H9 (cell line): Measurements from ENCODE around the gene OPHN1. TPM values are rescaled to one million over a fixed set of nuclear protein-coding genes. Genes with fewer than 3 reads are reported as not detected.
"Not testable (repeated sequence)": the region's sequence is repeated elsewhere in the genome, so short reads cannot be mapped to it uniquely, and the experiment has no call there.

Source experiments
- DNase-seq: peaks from one replicate; pipeline ENCODE4 v3.0.0-alpha.2; 2017
- H2AFZ ChIP-seq: one replicate; pipeline ENCODE4 v1.6.1; 2013; ENCODE audit warnings: mild to moderate bottlenecking, low read length, control low read depth, moderate library complexity
- H2AK5ac ChIP-seq: 2 replicates; pipeline ENCODE4 v1.6.1; 2013; ENCODE audit warnings: low read length, control low read depth, mixed read lengths; ENCODE audit not compliant: insufficient read length
- H2BK120ac ChIP-seq: one replicate; pipeline ENCODE4 v1.6.1; 2013; ENCODE audit warnings: low read depth, mild to moderate bottlenecking, low read length, control low read depth, inconsistent platforms; ENCODE audit not compliant: poor library complexity, severe bottlenecking
- H2BK12ac ChIP-seq: 2 replicates; pipeline ENCODE4 v1.6.1; 2013; ENCODE audit warnings: low read length, control low read depth, mixed read lengths, low read depth; ENCODE audit not compliant: insufficient read length
- H2BK15ac ChIP-seq: 2 replicates; pipeline ENCODE4 v1.6.1; 2013; ENCODE audit warnings: low read depth, low read length, control low read depth
- H2BK20ac ChIP-seq: one replicate; pipeline ENCODE4 v1.6.1; 2013; ENCODE audit warnings: low read depth, mild to moderate bottlenecking, low read length, control low read depth, inconsistent platforms; ENCODE audit not compliant: poor library complexity, severe bottlenecking
- H2BK5ac ChIP-seq: 2 replicates; pipeline ENCODE4 v1.6.1; 2013; ENCODE audit warnings: low read length, control low read depth, mixed read lengths; ENCODE audit not compliant: insufficient read length
- H3K14ac ChIP-seq: 2 replicates; pipeline ENCODE4 v1.6.1; 2013; ENCODE audit warnings: low read length, control low read depth; ENCODE audit not compliant: insufficient read depth
- H3K18ac ChIP-seq: 2 replicates; pipeline ENCODE4 v1.6.1; 2013; ENCODE audit warnings: low read depth, mild to moderate bottlenecking, mixed read lengths, low read length, control low read depth; ENCODE audit not compliant: insufficient read length
- H3K23ac ChIP-seq: 2 replicates; pipeline ENCODE4 v1.6.1; 2013; ENCODE audit warnings: low read length, control low read depth, mixed read lengths, low read depth; ENCODE audit not compliant: insufficient read length
- H3K23me2 ChIP-seq: 2 replicates; pipeline ENCODE4 v1.6.1; 2013; ENCODE audit warnings: low read depth, mild to moderate bottlenecking, mixed read lengths, low read length, control low read depth; ENCODE audit not compliant: insufficient read length, poor library complexity, severe bottlenecking
- H3K27ac ChIP-seq: 2 replicates; pipeline ENCODE4 v1.5.1; 2013; ENCODE audit warnings: low read length, control low read depth, mixed read lengths, low read depth; ENCODE audit not compliant: insufficient read length
- H3K27me3 ChIP-seq: 2 replicates; pipeline ENCODE4 v1.6.1; 2013; ENCODE audit warnings: low read length, control low read depth, inconsistent platforms; ENCODE audit not compliant: insufficient read depth
- H3K4ac ChIP-seq: 2 replicates; pipeline ENCODE4 v1.6.1; 2013; ENCODE audit warnings: low read depth, mild to moderate bottlenecking, control low read depth, inconsistent platforms, low read length, moderate library complexity
- H3K4me1 ChIP-seq: 2 replicates; pipeline ENCODE4 v1.6.1; 2013; ENCODE audit warnings: low read length, control low read depth, inconsistent platforms; ENCODE audit not compliant: insufficient read depth
- H3K4me2 ChIP-seq: 2 replicates; pipeline ENCODE4 v1.6.1; 2013; ENCODE audit warnings: low read length, control low read depth, mixed read lengths; ENCODE audit not compliant: insufficient read length, insufficient read depth
- H3K56ac ChIP-seq: 2 replicates; pipeline ENCODE4 v1.6.1; 2013; ENCODE audit warnings: low read depth, mild to moderate bottlenecking, mixed read lengths, low read length, control low read depth; ENCODE audit not compliant: insufficient read length
- H3K79me1 ChIP-seq: 2 replicates; pipeline ENCODE4 v1.6.1; 2013; ENCODE audit warnings: low read depth, mild to moderate bottlenecking, moderate library complexity, low read length, control low read depth, inconsistent platforms; ENCODE audit not compliant: insufficient read depth, poor library complexity, severe bottlenecking
- H3K79me2 ChIP-seq: 2 replicates; pipeline ENCODE4 v1.6.1; 2013; ENCODE audit warnings: low read length, control low read depth, inconsistent platforms; ENCODE audit not compliant: insufficient read depth
- H3K9ac ChIP-seq: 2 replicates; pipeline ENCODE4 v1.6.1; 2013; ENCODE audit warnings: low read length, control low read depth, mixed read lengths; ENCODE audit not compliant: insufficient read length; ENCODE audit errors: extremely low read depth
- H3K9me3 ChIP-seq: one replicate; pipeline ENCODE4 v1.6.1; 2013; ENCODE audit warnings: low read depth, low read length, inconsistent platforms; ENCODE audit not compliant: control insufficient read depth
- H3T11ph ChIP-seq: one replicate; pipeline ENCODE4 v1.6.1; 2013; ENCODE audit warnings: mild to moderate bottlenecking, low read length, control low read depth, inconsistent platforms
- H4K20me1 ChIP-seq: one replicate; pipeline ENCODE4 v1.6.1; 2013; ENCODE audit not compliant: control insufficient read depth, insufficient read length, insufficient read depth
- H4K5ac ChIP-seq: 2 replicates; pipeline ENCODE4 v1.6.1; 2013; ENCODE audit warnings: low read depth, mild to moderate bottlenecking, mixed read lengths, low read length, control low read depth; ENCODE audit not compliant: insufficient read length
- H4K8ac ChIP-seq: replicated peaks from 2 replicates; pipeline ENCODE4 v1.6.1; 2013; ENCODE audit warnings: low read length, control low read depth, mixed read lengths, low read depth; ENCODE audit not compliant: insufficient read length
- H4K91ac ChIP-seq: 2 replicates; pipeline ENCODE4 v1.6.1; 2013; ENCODE audit warnings: low read depth, mild to moderate bottlenecking, moderate library complexity, mixed read lengths, low read length, control low read depth; ENCODE audit not compliant: insufficient read length
- H3K27ac Mint-ChIP-seq, 3 experiments: 2 replicates in 2 of 3; 3 replicates in 1 of 3; pipeline ENCODE4 v1.8.0; 2020 to 2021; ENCODE audit warnings: mixed read lengths in 3 of 3, mild to moderate bottlenecking in 1 of 3, moderate library complexity in 1 of 3
- H3K27me3 Mint-ChIP-seq: 2 replicates; pipeline ENCODE4 v1.8.0; 2021; ENCODE audit warnings: low read depth, mild to moderate bottlenecking, moderate library complexity, mixed read lengths
- H3K36me3 Mint-ChIP-seq, 3 experiments: 2 replicates in 2 of 3; 3 replicates in 1 of 3; pipeline ENCODE4 v1.8.0; 2020 to 2021; ENCODE audit warnings: low read depth in 3 of 3, mixed read lengths in 3 of 3; ENCODE audit not compliant: insufficient read depth in 1 of 3
- H3K4me1 Mint-ChIP-seq, 2 experiments: 2 replicates each; pipeline ENCODE4 v1.8.0; 2020; ENCODE audit warnings: mixed read lengths in 2 of 2
- H3K4me3 Mint-ChIP-seq, 2 experiments: 2 replicates in 1 of 2; 3 replicates in 1 of 2; pipeline ENCODE4 v1.8.0; 2020 to 2021; ENCODE audit warnings: mild to moderate bottlenecking in 2 of 2, mixed read lengths in 2 of 2, moderate library complexity in 1 of 2
- H3K9me3 Mint-ChIP-seq, 2 experiments: 2 replicates in 1 of 2; 3 replicates in 1 of 2; pipeline ENCODE4 v1.8.0; 2020; ENCODE audit warnings: mild to moderate bottlenecking in 2 of 2, mixed read lengths in 2 of 2, moderate library complexity in 1 of 2
- CTCF ChIP-seq: fragments of 200-600 bp; sonication (generic); conservative IDR thresholded peaks from 3 replicates; pipeline ENCODE4 v1.8.0; 2021; ENCODE audit warnings: antibody characterized with exemption, mild to moderate bottlenecking
- WGBS: extraction: QIAGEN DNeasy Blood & Tissue Kit; methylation state at CpG from one replicate; pipeline ENCODE4 v1.1.7; 2013; ENCODE audit warnings: missing lambda C conversion rate, low lambda C conversion rate, mixed read lengths; ENCODE audit not compliant: insufficient read length; ENCODE audit errors: extremely low coverage; 5-methylcytosine and 5-hydroxymethylcytosine counted together
- total RNA-seq: library from RNA; stranded (reverse); gene quantifications from 2 replicates; pipeline ENCODE4 v1.2.1, GENCODE V29; 2021

The OPHN1 gene
- total RNA-seq, 1 experiment from 2014 or later = 1.5 TPM

DNA sequence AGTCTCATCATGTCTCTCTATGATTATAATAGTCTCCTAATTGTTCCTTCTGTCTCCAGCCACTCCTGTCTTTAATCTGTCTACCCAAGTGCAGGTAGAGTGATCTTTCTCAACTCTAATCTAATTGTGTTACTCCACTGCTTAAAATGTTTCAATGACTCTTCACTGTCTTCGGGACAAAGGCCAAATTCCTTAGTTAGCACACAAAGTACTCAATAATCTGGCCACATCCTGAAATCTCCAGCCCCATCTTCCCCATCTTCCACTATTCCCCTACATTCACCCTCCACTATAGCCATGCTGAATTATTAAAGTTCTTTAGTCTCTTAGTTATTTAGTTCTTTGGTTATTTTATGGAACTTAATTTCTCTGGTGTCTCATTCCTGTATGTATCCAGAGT, 353.3 kb downstream of the OPHN1 start:
- H3K4me2 ChIP-seq = no peak overlapping the region
- no peaks in the 10 kb centered on the region for H3K79me2 ChIP-seq
- TF ChIP-seq CTCF = no peak
- no peaks in the 10 kb centered on the region for H3K4me1 ChIP-seq
- DNase-seq = no peak
- no peak overlapping the region for H3K27ac ChIP-seq
- no peak overlapping the region for H3K14ac ChIP-seq
- H3K18ac ChIP-seq = no peak overlapping the region
- no peaks in the 10 kb centered on the region for H3K27me3 ChIP-seq
- H3K9me3 ChIP-seq = peaks cover 10% of the 10 kb centered on the region
- H3K56ac ChIP-seq = no peak overlapping the region
- H3K23me2 ChIP-seq = no peaks in the 10 kb centered on the region
- H3K79me1 ChIP-seq = no peaks in the 10 kb centered on the region
- no peaks in the 10 kb centered on the region; a peak in 1 of 4 replicates for H3K4me1 Mint-ChIP-seq
- H2BK5ac ChIP-seq = no peak overlapping the region
- H3K36me3 Mint-ChIP-seq = peaks cover 1 to 13% (median 6%) of the 10 kb centered on the region in 3 experiments; a peak in 5 of 7 replicates
- H2AFZ ChIP-seq = no peak overlapping the region
- no peak overlapping the region for H4K8ac ChIP-seq
- H2BK120ac ChIP-seq = no peak overlapping the region
- H2AK5ac ChIP-seq = no peak overlapping the region
- H3K9ac ChIP-seq = no peak overlapping the region
- no peaks in the 10 kb centered on the region for H4K20me1 ChIP-seq
- H2BK20ac ChIP-seq = no peak overlapping the region
- H3K4ac ChIP-seq = no peak overlapping the region
- H3T11ph ChIP-seq = no peak overlapping the region
- H2BK12ac ChIP-seq = no peak overlapping the region
- H3K9me3 Mint-ChIP-seq = peaks cover 55 to 56% of the 10 kb centered on the region in 2 experiments
- no peak overlapping the region for H4K91ac ChIP-seq
- H3K27ac Mint-ChIP-seq = no peak overlapping the region; a peak in 1 of 7 replicates
- H4K5ac ChIP-seq = no peak overlapping the region
- H3K27me3 Mint-ChIP-seq = peaks cover 1% of the 10 kb centered on the region; the same call in 1 of the 2 replicates
- no peak overlapping the region for H3K4me3 Mint-ChIP-seq
- no peak overlapping the region for H2BK15ac ChIP-seq
- no peak overlapping the region for H3K23ac ChIP-seq
- no CpG with 5 or more reads among the region's 1 CpG for WGBS

DNA sequence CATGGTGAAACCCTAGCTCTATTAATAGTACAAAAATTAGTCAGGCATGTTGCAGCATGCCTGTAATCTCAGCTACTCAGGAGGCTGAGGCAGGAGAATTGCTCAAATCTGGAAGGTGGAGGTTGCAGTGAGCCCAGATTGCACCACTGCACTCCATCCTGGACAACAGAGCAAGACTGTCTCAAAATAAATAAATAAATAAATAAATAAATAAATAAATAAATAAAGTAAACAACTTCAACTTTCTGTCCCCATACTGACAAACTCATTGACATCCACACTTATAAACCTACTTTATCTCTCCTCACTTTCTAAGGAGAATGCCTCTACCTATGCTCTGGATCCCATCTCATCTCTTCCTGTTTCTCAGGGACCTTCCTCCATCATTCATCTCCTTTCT, 354.5 kb downstream of the OPHN1 start:
- not testable (repeated sequence) for H3K27me3 ChIP-seq, H2BK20ac ChIP-seq, H3K9ac ChIP-seq, H4K91ac ChIP-seq, H3K4me3 Mint-ChIP-seq, H2BK15ac ChIP-seq, H3K18ac ChIP-seq, H3K23ac ChIP-seq, H4K20me1 ChIP-seq, H3K79me2 ChIP-seq, H3K4ac ChIP-seq, H3K14ac ChIP-seq, H3T11ph ChIP-seq, H2AK5ac ChIP-seq, H2BK120ac ChIP-seq, H3K27ac ChIP-seq, H4K5ac ChIP-seq, H3K4me2 ChIP-seq, H3K9me3 ChIP-seq, H2BK12ac ChIP-seq, H3K79me1 ChIP-seq, H2AFZ ChIP-seq, H3K23me2 ChIP-seq, H3K56ac ChIP-seq, H4K8ac ChIP-seq, H3K4me1 ChIP-seq, H3K27ac Mint-ChIP-seq, H3K4me1 Mint-ChIP-seq, H2BK5ac ChIP-seq, H3K27me3 Mint-ChIP-seq, DNase-seq
- peaks cover 1 to 13% (median 6%) of the 10 kb centered on the region in 3 experiments; a peak in 5 of 7 replicates for H3K36me3 Mint-ChIP-seq
- peaks cover 59 to 63% of the 10 kb centered on the region in 2 experiments for H3K9me3 Mint-ChIP-seq
